Colon (tissue), 2 donors: Measurements from ENCODE around the gene UBE2I.
"Not testable (repeated sequence)": the region's sequence is repeated elsewhere in the genome, so short reads cannot be mapped to it uniquely, and the experiment has no call there.

Experiments used
- FAIRE-seq: peaks from 2 replicates; lab custom pipeline; 2012; peaks lifted over from hg19 to GRCh38; lab: Jason Lieb, UNC
- donor health status: control.
- donor health status: control.

Gene UBE2I

DNA sequence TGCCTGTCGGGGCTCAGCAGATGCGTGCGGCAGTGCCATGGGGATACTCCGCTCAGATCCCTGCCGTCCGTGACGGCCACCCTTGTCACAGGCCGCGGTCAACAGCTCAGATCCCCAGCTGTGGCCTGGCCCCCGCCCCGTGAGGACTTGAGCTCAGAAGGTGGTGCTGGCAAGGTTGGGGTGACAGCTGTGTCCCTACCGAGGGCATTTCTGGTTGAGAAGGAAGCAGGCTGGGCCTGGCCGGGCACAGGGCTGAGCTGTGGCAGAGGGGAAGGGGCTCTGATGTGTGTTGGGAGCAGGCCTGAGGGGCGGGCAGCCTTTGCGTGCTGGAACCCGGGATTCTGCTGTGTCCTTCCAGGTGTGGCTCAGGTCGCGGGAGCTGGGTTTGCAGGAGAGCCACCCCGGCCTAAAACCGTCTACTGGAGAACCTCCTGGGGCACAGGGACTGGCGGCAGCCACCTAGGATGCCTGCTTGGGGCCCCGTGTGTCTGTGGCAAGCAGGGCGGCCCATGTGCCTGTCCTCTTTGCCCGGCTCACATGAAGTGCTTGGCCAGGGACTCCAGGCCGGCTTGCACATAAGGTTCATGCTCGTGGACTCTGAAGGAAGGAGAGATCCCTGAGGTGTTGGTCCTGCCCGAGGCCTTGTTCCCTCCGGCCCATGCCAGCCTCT is 5.1 kb downstream of the UBE2I start:
- no peak for FAIRE-seq

DNA sequence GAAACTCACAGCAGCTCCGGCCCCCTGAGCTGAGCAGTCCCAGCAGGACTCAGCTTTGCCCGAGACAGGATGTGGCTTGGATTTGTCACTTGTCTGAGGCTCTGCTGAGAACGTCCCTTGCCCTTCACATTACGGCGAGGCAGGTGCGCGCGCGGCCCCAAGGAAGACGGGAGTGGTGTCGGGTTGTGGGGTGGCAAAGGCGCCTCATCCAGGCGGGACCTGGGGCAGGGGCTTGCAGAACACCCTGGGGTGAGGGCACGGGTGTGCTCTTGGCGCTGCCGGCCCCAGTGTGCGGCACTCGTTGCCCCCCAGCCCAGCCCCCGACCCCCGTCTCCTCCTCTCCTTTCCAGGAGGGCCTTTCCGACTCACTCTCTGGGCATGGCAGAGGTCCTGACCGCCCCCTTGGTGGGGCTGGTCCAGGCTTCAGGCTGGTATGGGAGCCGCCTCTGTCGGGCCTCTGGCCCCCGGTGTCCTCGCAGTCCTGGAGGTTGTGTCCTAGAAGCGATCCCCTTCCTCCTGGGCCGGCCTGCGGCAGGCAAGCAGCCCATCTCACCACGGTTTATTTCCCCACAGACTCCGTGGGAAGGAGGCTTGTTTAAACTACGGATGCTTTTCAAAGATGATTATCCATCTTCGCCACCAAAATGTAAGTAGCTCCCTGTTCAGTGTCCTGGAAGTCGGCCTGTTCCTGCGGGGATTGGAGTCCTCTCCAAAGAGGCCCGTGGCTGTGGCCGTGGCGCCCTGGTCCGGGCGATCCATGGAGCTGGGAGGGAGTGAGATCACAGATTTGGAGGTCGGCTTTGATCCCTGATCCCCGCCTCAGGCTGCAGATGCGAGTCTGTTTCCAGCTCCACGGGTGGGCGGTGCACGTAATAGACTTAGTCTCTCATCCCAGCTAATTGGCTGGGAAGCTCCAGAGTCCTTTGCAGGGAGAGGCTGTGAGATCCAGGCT is 5.9 kb downstream of the UBE2I start:
- FAIRE-seq = no peak

DNA sequence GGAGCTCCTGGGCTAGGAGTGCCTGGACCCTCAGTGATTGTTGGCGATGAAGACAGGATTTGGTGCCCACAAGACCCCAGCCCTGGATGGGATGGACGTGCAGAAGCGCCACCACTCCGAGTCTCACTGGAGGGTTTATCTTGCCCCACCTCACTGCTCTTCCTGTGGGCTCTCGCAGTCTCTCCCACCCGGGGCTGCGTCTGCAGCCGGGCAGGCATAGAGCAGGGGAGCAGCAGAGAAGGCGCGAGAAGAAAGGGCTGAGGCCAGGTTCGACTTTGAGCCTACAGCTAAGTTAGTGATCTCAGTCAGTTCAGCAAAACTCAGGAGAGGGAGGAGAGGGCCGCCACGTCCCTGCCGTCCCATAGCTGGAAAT is 6.6 kb downstream of the UBE2I start:
- FAIRE-seq = no peak

DNA sequence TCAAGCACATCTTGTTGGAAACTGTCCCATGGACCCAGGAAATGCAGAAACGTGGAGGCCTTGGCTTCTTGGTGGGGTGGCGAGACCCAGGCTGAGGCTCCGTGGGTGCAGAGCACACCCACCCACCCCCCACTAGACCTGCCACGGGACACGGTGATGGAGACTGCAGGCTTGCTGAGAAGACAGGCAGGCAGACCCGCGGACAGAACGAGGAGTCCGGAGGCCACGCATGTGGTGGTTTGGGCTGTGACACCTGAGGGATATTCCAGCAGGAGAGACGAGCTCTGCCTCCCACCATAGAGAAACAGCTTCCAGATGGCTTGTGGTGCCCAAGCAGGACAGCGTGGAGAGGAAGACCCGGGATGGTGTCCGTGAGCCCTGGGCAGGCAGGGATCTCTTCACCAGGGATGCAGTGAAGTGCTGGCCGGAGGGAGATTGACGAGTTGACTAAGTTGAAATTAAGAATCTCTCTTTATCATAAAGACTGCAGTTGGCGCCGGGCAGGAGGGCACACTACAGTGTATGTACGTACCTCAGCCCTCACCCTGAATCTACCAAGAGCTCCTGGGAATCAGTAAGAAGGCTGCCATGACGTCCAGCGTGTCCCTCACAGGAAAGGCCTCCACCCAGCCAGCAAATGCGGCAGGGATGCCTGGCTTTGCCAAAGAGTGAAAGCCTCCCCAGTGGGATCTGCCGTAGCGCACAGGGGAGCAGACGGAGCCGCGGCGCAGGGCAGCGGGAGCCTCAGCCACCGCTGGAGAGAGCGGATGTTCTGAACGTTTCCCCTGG is 8.2 kb downstream of the UBE2I start:
- no peak for FAIRE-seq

DNA sequence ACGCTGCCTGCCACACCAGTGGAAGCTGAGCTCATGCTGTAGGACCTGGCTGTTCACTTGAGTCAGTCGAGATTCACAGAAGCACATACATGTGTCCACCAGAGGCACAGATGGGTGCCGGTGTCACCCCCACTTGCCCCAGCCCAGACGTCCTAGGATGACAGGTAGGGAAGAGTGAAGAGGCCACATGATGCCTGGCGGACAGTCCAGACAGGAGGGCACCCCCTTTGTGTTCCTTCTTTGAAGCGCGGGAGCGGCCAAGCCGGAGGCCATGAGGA is 8.8 kb downstream of the UBE2I start:
- FAIRE-seq = no peak

DNA sequence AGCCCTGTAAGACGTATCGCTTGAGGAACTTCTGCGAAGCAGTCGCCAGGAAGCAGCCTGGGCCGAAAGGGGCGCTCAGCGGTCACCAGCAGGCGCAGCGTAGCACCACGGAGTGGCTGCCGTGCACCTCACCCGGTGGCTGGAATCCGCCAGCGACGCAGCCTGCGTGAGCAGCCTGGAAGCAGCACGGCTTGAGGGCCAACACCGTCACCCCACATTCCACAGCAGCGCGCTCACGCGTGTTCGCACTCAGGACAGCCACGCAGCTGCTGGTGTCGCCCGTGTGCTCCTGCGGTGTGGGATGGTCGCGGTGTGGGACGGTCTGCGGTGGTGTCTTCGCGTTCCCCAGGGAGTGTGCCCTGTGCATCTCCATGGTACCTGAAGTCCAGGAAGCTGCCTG is 9.6 kb downstream of the UBE2I start:
- FAIRE-seq = no peak

DNA sequence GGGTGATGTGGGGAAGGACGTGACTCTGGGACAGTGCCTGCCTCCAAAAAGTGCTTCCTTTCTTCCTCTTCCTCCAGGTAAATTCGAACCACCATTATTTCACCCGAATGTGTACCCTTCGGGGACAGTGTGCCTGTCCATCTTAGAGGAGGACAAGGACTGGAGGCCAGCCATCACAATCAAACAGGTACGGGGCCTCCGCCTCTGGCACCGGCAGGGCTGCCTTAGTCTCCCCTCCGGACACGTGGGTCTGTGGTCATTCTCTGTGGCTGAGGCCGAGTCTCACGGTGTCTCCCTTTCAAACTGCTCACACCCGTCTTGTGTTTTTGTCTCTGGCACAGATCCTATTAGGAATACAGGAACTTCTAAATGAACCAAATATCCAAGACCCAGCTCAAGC is 10.7 kb downstream of the UBE2I start:
- no peak for FAIRE-seq

DNA sequence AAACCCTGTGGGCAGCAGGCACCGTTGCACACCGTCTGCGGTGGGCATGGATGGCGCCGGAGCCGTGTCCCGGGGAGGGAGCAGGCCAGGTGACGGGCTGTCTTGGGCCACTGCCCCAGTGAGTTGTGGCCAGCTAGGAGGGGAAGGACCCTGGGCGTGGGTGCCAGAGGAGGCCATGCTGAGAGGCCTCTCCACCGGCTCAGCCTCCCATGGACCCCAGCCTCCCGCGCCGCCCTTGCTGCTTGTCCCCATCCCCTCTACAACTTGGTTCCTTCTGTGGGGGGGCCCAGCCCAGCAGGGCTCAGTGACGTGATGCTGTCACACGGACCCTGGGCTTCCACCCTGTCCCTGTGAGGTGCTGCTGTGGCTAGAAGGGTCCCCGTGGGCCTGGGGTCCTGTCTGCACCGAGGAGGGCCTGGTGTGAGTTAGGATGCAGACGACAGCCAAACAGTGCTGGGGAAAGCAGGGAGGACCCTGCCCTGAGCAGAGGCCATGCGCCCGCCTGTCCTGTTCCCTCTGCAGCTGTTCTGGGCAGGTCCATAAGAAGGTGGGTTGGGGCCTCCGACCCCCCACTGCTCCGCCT is 11.3 kb downstream of the UBE2I start:
- FAIRE-seq = no peak

DNA sequence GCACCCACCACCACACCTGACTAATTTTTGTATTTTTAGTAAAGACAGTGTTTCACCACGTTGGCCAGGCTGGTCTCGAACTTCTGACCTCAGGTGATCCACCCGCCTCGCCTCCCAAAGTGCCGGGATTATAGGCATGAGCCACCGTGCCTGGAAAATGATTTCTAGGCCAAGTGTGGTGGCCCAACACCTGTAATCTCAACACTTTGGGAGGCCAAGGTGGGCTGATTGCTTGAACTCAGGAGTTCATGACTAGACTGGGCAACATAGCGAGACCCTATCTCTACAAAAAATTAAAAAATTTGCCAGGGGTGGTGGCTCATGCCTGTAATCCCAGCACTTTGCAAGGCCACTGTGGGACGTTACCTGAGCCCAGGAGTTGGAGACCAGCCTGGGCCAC is 13.0 kb downstream of the UBE2I start:
- FAIRE-seq = no peak

DNA sequence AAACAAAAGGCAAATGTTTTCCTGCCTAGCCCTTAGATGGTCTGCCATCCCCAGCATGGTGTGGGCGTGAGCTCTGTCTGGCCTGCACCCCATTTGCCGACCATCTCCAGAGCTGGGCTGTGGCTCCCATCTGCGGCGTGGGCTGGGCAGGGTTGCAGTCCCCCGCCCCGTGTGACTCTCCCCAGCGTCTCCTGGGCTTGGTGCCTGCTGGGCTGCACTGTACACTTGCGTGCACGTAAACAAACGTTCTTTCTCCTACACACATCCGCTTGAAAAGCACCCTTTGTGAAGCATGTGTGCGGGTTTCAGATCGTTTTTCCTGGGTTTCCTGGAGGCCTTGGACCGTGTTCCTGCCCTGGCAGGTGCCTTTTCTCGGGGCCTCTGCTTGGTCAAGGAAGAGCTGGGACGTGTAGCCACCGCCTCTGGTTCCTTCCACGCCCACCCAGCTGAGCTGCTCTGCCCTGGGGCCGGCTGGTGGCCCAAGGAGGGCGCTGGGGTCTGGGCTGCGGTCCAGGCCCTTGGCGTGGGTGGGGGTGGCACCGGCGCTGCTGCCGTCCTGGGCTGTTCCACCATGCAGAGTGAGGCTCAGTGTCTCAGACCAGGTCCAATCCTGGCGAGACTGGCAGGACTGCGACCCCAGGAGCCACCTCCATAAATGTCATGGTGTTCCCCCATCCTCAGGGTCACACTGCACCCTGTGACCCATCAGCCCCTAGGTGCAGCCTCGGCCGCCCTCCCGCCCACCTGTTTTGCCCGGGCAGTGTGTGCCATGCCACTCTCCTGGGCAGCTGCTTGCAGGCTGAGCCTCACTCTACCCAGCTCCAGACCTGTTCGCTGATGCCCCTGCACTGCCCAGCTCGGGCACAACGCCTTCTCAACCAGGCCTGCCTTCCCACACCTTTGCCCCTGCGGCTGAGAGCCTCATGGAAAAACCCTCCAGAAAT is 14.1 kb downstream of the UBE2I start:
- no peak for FAIRE-seq

DNA sequence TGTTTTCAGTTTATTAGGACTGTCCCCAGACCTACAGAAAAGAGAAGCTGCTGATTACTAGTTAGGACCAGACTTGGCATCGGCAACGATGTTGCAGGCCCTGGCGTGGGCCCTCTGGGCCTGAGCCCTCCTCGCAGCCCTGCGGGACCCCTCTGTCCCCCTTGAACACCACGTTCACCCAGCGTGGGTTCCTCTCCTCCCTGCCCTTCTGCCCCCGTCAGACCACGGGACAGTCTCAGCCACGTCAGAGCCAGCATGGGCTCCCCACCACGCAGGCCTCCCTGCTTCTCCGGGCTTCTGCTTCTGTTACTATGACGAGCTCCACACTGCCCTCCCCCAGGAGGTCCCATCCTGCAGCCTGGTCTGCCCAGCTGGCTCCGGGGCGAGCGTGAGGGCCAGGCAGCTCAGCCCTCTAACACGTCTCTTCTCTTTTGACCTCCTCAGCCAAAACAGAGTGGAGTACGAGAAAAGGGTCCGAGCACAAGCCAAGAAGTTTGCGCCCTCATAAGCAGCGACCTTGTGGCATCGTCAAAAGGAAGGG is 14.9 kb downstream of the UBE2I start:
- FAIRE-seq = no peak

DNA sequence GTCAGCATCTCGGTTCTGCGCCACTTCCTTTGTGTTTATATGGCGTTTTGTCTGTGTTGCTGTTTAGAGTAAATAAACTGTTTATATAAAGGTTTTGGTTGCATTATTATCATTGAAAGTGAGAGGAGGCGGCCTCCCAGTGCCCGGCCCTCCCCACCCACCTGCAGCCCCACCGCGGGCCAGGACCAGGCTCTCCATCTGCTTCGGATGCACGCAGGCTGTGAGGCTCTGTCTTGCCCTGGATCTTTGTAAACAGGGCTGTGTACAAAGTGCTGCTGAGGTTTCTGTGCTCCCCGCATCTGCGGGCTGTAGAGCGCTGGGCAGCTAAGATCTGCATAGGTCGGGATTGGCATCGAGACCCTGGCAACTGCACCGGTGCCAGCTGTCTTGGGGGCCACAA is 15.8 kb downstream of the UBE2I start:
- no peak for FAIRE-seq

DNA sequence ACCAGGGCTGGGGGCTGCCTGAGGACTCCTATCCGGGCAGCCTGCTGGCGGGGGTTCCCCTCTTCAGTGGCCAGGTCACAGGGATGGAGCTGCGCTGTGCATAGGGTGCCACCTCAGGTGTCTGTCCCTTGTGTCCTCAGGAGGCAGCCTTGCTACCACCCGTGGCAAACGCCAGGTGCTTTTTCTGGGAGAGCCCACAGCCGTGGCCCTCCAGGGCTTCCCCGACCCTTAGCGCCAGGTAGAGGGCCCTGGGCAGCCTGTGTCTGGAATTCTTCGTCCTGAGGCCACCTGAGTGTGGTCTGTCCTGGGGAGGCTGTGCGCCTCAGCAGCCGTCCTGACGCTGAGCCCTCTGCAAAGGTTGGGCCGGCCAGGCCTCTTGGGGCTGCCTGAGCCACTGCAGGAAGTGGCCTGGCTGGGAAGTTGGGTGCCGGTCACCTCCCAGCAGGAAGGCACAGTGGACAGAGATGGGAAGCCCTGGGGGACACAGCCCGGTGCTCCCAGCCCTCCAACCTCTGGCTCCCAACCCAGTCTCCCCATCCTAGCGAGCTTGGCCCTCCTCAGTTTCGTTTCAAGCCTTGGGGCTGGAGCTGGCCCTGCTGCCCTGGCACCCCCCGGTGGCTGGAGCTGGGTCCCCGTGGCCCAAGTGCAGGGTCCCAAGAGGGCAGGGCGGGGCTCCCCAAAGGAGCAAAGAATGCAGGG is 16.4 kb downstream of the UBE2I start:
- no peak for FAIRE-seq

DNA sequence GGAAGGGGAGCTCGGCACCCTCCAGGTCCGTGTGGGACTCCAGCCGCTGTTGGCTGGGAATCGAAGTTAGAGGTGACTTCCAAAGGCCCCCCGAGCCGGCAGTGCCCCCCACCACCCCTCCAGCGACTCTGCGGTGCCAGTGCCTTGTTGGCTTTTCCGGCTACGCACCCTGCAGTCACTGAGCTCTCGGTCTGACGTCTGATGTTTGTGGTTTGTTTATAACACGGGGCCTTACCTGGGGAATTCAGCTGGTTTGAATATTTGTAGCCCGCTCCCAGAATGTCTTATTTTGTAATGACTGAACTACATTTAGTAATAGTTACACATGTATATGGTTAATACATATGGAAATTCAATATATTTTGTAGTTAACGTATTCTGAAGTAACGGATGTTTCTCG is 17.0 kb downstream of the UBE2I start:
- no peak for FAIRE-seq

DNA sequence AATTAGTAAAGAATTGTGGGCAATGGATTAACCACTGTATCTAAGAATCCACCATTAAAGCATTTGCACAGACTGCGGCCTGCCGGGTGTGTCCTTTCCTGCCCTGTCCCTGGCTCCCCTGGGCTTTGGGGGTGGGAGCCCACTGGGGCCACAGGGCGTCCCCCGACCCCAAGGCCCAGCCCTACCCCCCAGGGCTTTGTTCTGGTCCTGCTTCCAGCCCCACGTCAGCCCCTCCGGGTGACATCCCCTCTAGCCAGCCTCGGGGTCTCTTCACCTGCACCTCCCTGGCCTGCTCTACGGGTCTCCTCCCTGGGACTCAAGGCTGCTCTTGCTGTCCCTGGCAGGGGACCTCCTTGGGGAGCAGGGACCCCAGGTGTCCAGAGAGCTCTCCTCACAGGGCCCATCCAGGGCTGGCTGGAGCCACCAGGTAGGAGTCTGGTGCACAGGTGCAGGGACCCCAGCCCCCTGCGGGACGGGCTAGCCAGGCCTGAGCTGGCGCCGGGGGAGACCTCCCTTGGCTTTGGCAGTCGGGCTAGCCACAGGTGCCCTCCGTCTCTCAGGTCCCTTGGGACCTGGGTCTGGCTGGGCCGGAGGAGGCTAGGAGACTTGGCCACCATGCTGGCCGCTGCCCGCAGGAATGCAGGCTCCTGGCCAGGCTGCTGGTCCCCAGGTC is 17.6 kb downstream of the UBE2I start:
- no peak for FAIRE-seq

DNA sequence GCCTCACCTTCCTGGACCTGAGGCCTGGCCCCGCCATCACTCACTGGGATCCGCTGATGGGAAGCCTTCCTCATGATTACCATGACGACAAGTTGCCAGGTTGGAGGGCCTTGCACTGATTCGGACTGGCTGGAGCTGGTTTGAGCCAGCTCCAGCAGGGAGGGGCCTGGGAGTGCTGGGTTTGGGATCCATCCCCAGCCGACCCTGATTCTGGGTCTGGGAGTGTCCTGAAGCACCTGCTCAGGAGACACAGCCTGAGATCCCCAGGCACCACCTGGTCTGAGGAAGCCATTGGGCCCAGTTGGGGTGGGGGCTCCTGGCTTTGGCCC is 18.1 kb downstream of the UBE2I start:
- no peak for FAIRE-seq

DNA sequence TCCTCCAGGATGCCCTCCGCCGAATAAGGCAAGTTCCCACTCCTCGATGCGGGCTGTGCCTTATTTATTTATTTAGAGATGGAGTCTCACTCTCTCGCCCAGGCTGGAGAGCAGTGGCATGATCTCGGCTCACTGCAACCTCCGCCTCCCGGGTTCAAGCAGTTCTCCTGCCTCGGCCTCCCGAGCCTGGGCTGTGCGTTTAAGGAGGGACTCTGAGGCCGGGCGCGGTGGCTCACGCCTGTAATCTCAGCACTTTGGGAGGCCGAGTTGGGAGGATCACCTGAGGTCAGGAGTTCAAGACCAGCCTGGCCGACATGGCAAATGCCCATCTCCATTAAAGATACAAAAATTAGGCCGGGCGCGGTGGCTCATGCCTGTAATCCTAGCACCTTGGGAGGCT is 18.7 kb downstream of the UBE2I start:
- FAIRE-seq = not testable (repeated sequence)

DNA sequence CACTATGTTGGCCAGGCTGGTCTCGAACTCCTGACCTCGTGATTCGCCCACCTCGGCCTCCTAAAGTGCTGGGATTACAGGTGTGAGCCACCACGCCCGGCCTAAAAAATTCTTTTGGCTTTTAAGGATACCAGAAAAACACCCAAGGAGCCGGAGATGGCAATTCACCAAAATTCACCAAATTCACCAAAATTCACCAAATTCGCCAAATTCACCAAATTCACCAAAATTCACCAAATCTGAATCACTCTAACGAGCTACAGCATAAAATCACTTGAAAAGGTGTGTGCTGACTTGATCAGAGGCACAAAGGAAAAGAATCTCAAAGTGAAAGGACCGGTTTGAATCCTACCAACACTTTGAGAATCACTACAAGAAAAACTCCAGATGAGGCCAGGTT is 19.5 kb downstream of the UBE2I start:
- not testable (repeated sequence) for FAIRE-seq

DNA sequence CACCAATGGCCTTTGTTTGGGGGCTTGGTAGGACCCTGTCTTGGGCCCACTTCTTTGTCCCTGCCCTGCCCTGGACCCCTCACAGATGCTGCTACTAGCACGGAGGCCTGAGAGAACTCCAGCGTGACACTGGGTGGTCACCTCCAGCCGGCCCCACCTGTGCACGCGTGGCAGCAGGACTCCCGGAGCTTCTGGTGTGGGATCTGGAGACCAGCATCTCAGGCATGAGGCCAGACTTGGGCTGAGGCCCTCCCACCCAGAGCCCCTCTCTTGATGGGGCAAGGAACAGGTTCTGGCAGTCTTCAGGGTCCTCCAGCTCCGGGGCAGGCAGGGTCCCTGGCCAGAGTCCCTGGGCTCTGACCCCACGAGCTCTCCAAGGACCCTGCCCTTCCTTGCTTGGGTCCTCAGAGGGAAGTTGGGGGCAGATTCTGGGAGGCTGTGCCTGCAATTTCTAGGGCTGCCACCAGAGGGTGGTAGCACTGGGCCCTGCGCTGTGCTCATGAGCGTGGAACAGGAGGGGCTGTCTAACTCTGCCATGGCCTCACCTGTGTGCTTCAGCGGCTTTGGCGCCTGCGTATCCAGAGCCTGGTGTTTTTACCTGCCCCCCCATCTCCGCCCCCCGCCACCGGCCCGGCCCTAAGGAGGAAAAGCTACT is 21.0 kb downstream of the UBE2I start:
- FAIRE-seq = no peak
